DOHH2 (cell line): ENCODE results near the gene TANGO2.

Experiments
- EZH2phosphoT487 ChIP-seq: fragments of 200-600 bp; sonication (generic); IDR thresholded peaks from 2 replicates; pipeline ENCODE4 v1.6.1; 2017; ENCODE audit warnings: borderline replicate concordance, mild to moderate bottlenecking, antibody characterized with exemption, low read length, moderate library complexity, mixed read lengths
- TF ChIP-seq, protein P1 (sequence below): fragments of 200-600 bp; sonication (generic); IDR thresholded peaks from one replicate; pipeline ENCODE4 v1.5.1; 2014; ENCODE audit warnings: antibody characterized with exemption, mild to moderate bottlenecking, low read depth, low read length; ENCODE audit not compliant: poor library complexity, severe bottlenecking

DNA sequence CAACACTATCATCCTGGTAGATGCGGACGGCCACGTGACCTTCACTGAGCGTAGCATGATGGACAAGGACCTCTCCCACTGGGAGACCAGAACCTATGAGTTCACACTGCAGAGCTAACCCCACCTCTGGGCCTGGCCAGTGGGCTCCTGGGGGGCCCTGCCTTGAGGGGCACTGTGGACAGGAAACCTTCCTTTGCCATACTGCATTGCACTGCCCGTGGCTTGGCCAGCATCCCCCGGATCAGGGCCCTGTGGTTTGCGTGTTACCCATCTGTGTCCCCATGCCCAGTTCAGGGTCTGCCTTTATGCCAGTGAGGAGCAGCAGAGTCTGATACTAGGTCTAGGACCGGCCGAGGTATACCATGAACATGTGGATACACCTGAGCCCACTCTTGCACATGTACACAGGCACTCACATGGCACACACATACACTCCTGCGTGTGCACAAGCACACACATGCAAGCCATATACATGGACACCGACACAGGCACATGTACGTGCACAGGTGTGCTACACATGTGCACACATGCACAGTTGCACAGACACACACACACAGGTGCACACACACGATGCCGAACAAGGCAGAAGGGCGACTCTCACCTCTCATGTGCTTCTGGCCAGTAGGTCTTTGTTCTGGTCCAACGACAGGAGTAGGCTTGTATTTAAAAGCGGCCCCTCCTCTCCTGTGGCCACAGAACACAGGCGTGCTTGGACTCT, 43.8 kb downstream of the TANGO2 start:
- TF ChIP-seq, protein P1, sequence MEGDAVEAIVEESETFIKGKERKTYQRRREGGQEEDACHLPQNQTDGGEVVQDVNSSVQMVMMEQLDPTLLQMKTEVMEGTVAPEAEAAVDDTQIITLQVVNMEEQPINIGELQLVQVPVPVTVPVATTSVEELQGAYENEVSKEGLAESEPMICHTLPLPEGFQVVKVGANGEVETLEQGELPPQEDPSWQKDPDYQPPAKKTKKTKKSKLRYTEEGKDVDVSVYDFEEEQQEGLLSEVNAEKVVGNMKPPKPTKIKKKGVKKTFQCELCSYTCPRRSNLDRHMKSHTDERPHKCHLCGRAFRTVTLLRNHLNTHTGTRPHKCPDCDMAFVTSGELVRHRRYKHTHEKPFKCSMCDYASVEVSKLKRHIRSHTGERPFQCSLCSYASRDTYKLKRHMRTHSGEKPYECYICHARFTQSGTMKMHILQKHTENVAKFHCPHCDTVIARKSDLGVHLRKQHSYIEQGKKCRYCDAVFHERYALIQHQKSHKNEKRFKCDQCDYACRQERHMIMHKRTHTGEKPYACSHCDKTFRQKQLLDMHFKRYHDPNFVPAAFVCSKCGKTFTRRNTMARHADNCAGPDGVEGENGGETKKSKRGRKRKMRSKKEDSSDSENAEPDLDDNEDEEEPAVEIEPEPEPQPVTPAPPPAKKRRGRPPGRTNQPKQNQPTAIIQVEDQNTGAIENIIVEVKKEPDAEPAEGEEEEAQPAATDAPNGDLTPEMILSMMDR: no peak
- no peak for TF ChIP-seq EZH2phosphoT487
